B cell (primary cell): ENCODE data around the gene GNA14. TPM values are rescaled to one million over a fixed set of nuclear protein-coding genes. Genes with fewer than 3 reads are reported as not detected.

Experiments used
- ATAC-seq: fragments of 200-7000 bp; cut with Tn5 transposase; one replicate; pipeline ENCODE4 v1.10.0; 2021; ENCODE audit warnings: low read depth, mild to moderate bottlenecking, moderate number of reproducible peaks, moderate library complexity
- CTCF ChIA-PET: fragments of 350-600 bp; sonication (Branson Sonifier 250); formaldehyde crosslinking; loops from one replicate; lab custom pipeline; 2021; ENCODE audit warnings: antibody characterized with exemption, inconsistent platforms; lab: Charles Lee
- POLR2A ChIA-PET: fragments of 350-600 bp; sonication (Branson Sonifier 250); formaldehyde crosslinking; loops from one replicate; lab custom pipeline; 2021; ENCODE audit warnings: antibody characterized with exemption; lab: Charles Lee
- DNase-seq: peaks from one replicate; pipeline ENCODE4 v3.0.0; 2013
- H2AFZ ChIP-seq: 2 replicates; pipeline ENCODE4 v1.6.1; 2012; ENCODE audit warnings: mild to moderate bottlenecking, low read depth, low read length; ENCODE audit not compliant: insufficient read depth, poor library complexity, severe bottlenecking
- H3K27ac ChIP-seq, 2 donors: 1 replicate in 1 of 2; 2 replicates in 1 of 2; pipeline ENCODE4 v1.5.1; 2012 to 2013; ENCODE audit warnings: low read length in 2 of 2, mild to moderate bottlenecking in 2 of 2, moderate library complexity in 1 of 2
- H3K27me3 ChIP-seq, 4 experiments: fragments of 200-600 bp in 1 of 4; sonication (generic) in 1 of 4; replicated peaks in 1 of 4; 1 replicate in 2 of 4; 2 replicates in 2 of 4; pipeline versions ENCODE4 v1.6.1 to v1.7.0; 2013 to 2016; ENCODE audit warnings: low read length in 3 of 4, mild to moderate bottlenecking in 2 of 4, mixed read lengths in 1 of 4, moderate library complexity in 1 of 4; ENCODE audit not compliant: insufficient read depth in 4 of 4, control insufficient read depth in 3 of 4; ENCODE audit errors: control extremely low read depth in 1 of 4
- H3K36me3 ChIP-seq, 2 experiments: replicated peaks in 1 of 2; 1 replicate in 1 of 2; 2 replicates in 1 of 2; pipeline versions ENCODE4 v1.6.1 to v1.7.1; 2013; ENCODE audit warnings: low read length in 1 of 2; ENCODE audit not compliant: insufficient read depth in 2 of 2, control insufficient read depth in 1 of 2; ENCODE audit errors: control extremely low read depth in 1 of 2, extremely low read depth in 1 of 2
- H3K4me1 ChIP-seq, 2 donors: fragments of 200-600 bp in 1 of 2; sonication (generic) in 1 of 2; 1 replicate in 1 of 2; 2 replicates in 1 of 2; pipeline versions ENCODE4 v1.5.1 to v1.6.1; 2013 to 2017; ENCODE audit warnings: low read length in 2 of 2; ENCODE audit not compliant: control insufficient read depth in 2 of 2, insufficient read depth in 2 of 2
- H3K4me2 ChIP-seq: replicated peaks from 2 replicates; pipeline ENCODE3; 2012; ENCODE audit warnings: mild to moderate bottlenecking, low read depth, low read length; ENCODE audit not compliant: poor library complexity, severe bottlenecking
- H3K4me3 ChIP-seq, 5 experiments: fragments of 200-600 bp in 1 of 5; sonication (generic) in 1 of 5; 1 replicate in 3 of 5; 2 replicates in 2 of 5; pipeline versions ENCODE4 v1.5.1 to v1.7.0; 2011 to 2016; ENCODE audit warnings: low read length in 4 of 5, mild to moderate bottlenecking in 4 of 5, low read depth in 2 of 5, control low read depth in 1 of 5, moderate library complexity in 1 of 5; ENCODE audit not compliant: insufficient read depth in 1 of 5; ENCODE audit errors: control extremely low read depth in 1 of 5, extremely low read depth in 1 of 5
- H3K79me2 ChIP-seq: fragments of 200-600 bp; sonication (generic); one replicate; pipeline ENCODE4 v1.6.0; 2016; ENCODE audit warnings: low read length; ENCODE audit not compliant: control insufficient read depth, insufficient read depth
- H3K9ac ChIP-seq: fragments of 200-600 bp; sonication (generic); 2 replicates; pipeline ENCODE4 v1.6.1; 2017; ENCODE audit warnings: mild to moderate bottlenecking, low read length, moderate library complexity
- H3K9me3 ChIP-seq, 3 donors: one replicate each; pipeline versions ENCODE4 v1.6.1 to v1.7.1; 2013; ENCODE audit warnings: low read length in 2 of 3; ENCODE audit not compliant: control insufficient read depth in 2 of 3, insufficient read depth in 1 of 3; ENCODE audit errors: control extremely low read depth in 1 of 3
- H4K20me1 ChIP-seq: 2 replicates; pipeline ENCODE4 v1.6.0; 2012; ENCODE audit warnings: mild to moderate bottlenecking, low read length; ENCODE audit not compliant: insufficient read depth, control insufficient read depth, poor library complexity, severe bottlenecking
- H3K27ac Mint-ChIP-seq: one replicate; pipeline ENCODE4 v1.8.0; 2021; ENCODE audit warnings: mixed read lengths
- H3K27me3 Mint-ChIP-seq: one replicate; pipeline ENCODE4 v1.8.0; 2021; ENCODE audit warnings: mixed read lengths
- H3K4me1 Mint-ChIP-seq: one replicate; pipeline ENCODE4 v1.8.0; 2021; ENCODE audit warnings: mixed read lengths
- H3K4me3 Mint-ChIP-seq: one replicate; pipeline ENCODE4 v1.8.0; 2021; ENCODE audit warnings: mixed read lengths
- H3K9me3 Mint-ChIP-seq: one replicate; pipeline ENCODE4 v1.8.0; 2022; ENCODE audit warnings: mixed read lengths; ENCODE audit not compliant: insufficient read depth
- CTCF ChIP-seq: fragments of 200-600 bp; IDR thresholded peaks from one replicate; pipeline ENCODE4 v1.8.0; 2022; ENCODE audit warnings: antibody characterized with exemption, mild to moderate bottlenecking
- EZH2 ChIP-seq: IDR thresholded peaks from 2 replicates; pipeline ENCODE4 v1.6.1; 2012; ENCODE audit warnings: borderline replicate concordance, low read depth, mild to moderate bottlenecking, moderate library complexity, low read length; ENCODE audit not compliant: insufficient read depth, poor library complexity, severe bottlenecking
- WGBS: methylation state at CpG from one replicate; pipeline ENCODE4 v1.1.5; 2013; ENCODE audit warnings: missing lambda C conversion rate; ENCODE audit not compliant: insufficient coverage; 5-methylcytosine and 5-hydroxymethylcytosine counted together
- intact Hi-C: fragments of 100-400 bp; cut with micrococcal nuclease; formaldehyde crosslinking; loops from one replicate; pipeline ENCODE4 v1.10.0; 2022
- polyA plus RNA-seq: library from polyadenylated mRNA; depleted of rRNA; stranded (reverse); fragments of >200 nt; gene quantifications from 2 replicates; pipeline ENCODE4 v1.2.3, GENCODE V29; 2012
- total RNA-seq, 2 donors: library from RNA; stranded (reverse); fragments of 120-200 nt in 1 of 2; gene quantifications; 1 replicate in 1 of 2; 2 replicates in 1 of 2; pipeline versions ENCODE4 v1.2.3 to v1.2.4, GENCODE V29; 2013 to 2022

The GNA14 gene
- total and polyA plus RNA-seq, 2 donors (not counting 1 experiment from before 2014, with no cell fraction given) = not detected

GRCh38 chr9:77598524-77598923, 49.6 kb downstream of the GNA14 start:
- H2AFZ ChIP-seq = no peak overlapping the region
- H4K20me1 ChIP-seq = no peaks in the 10 kb centered on the region
- no peak overlapping the region for H3K4me3 ChIP-seq
- no peak for TF ChIP-seq EZH2
- TF ChIP-seq CTCF = no peak
- H3K36me3 ChIP-seq = no peaks in the 10 kb centered on the region
- no peaks in the 10 kb centered on the region for H3K9me3 ChIP-seq
- CTCF ChIA-PET = no interaction called here
- Mint-ChIP-seq H3K4me3 (no peak overlapping the region), H3K27ac (no peak overlapping the region), H3K9me3 (no peaks in the 10 kb centered on the region), H3K4me1 (no peaks in the 10 kb centered on the region), H3K27me3 (peaks cover 20% of the 10 kb centered on the region)
- H3K79me2 ChIP-seq = no peaks in the 10 kb centered on the region
- intact Hi-C loops = no loop called here
- ATAC-seq = no peak
- peaks cover 0 to 3% (median 0%) of the 10 kb centered on the region in 4 experiments for H3K27me3 ChIP-seq
- no peak overlapping the region for H3K9ac ChIP-seq
- no CpG with 5 or more reads among the region's 3 CpGs for WGBS
- DNase-seq = no peak
- POLR2A ChIA-PET = no interaction called here
- no peak overlapping the region for H3K4me2 ChIP-seq
- H3K27ac ChIP-seq = no peak overlapping the region
- no peaks in the 10 kb centered on the region for H3K4me1 ChIP-seq

- Mint-ChIP-seq H3K4me3 (no peak overlapping the region), H3K4me1 (no peaks in the 10 kb centered on the region), H3K9me3 (no peaks in the 10 kb centered on the region), H3K27me3 (peaks cover 20% of the 10 kb centered on the region), H3K27ac (no peak overlapping the region)
- no peak overlapping the region for H3K9ac ChIP-seq
- TF ChIP-seq CTCF (no peak), EZH2 (no peak)
- no peak overlapping the region for H3K4me3 ChIP-seq
- H3K27ac ChIP-seq = no peak overlapping the region
- no peaks in the 10 kb centered on the region for H3K27me3 ChIP-seq
- no peak overlapping the region for H2AFZ ChIP-seq
- ChIA-PET POLR2A (no interaction called here), CTCF (no interaction called here)
- no peaks in the 10 kb centered on the region for H3K9me3 ChIP-seq
- no peaks in the 10 kb centered on the region for H4K20me1 ChIP-seq
- WGBS = 100% methylated on average over 3 of the region's 3 CpGs
- no peaks in the 10 kb centered on the region for H3K79me2 ChIP-seq
- ATAC-seq = no peak
- no peak for DNase-seq
- H3K4me2 ChIP-seq = no peak overlapping the region
- no peaks in the 10 kb centered on the region for H3K4me1 ChIP-seq
- intact Hi-C loops = no loop called here
- no peaks in the 10 kb centered on the region for H3K36me3 ChIP-seq
These were observed 51.1 kb downstream of the GNA14 start for GRCh38 chr9:77597057-77597456.
